H4 (cell line): Measurements from ENCODE around the gene NDUFS7. TPM values are rescaled to one million over a fixed set of nuclear protein-coding genes. Genes with fewer than 3 reads are reported as not detected.
A peak's percentile ranks its signal among the peaks of the same experiment; 100 is the strongest.
"Not testable (repeated sequence)": the region's sequence is repeated elsewhere in the genome, so short reads cannot be mapped to it uniquely, and the experiment has no call there.

Experiments used
- DNase-seq: peaks from one replicate; pipeline ENCODE4 v3.0.0-alpha.2; 2015; ENCODE audit warnings: low spot score
- total RNA-seq: library from RNA; depleted of rRNA; stranded (reverse); fragments of >200 nt; shearing (Covaris generic); gene quantifications from 2 replicates; pipeline ENCODE4 v1.2.3, GENCODE V29; 2014; rRNA removed

NDUFS7 gene
- total RNA-seq, 1 experiment from 2014 or later: 67.9 TPM

GRCh38 chr19:1431759-1432506, 48.2 kb downstream of the NDUFS7 start:
- DNase-seq: no peak

- DNase-seq: no peak
Observed at GRCh38 chr19:1432507-1432887, 48.8 kb downstream of the NDUFS7 start.

DNA sequence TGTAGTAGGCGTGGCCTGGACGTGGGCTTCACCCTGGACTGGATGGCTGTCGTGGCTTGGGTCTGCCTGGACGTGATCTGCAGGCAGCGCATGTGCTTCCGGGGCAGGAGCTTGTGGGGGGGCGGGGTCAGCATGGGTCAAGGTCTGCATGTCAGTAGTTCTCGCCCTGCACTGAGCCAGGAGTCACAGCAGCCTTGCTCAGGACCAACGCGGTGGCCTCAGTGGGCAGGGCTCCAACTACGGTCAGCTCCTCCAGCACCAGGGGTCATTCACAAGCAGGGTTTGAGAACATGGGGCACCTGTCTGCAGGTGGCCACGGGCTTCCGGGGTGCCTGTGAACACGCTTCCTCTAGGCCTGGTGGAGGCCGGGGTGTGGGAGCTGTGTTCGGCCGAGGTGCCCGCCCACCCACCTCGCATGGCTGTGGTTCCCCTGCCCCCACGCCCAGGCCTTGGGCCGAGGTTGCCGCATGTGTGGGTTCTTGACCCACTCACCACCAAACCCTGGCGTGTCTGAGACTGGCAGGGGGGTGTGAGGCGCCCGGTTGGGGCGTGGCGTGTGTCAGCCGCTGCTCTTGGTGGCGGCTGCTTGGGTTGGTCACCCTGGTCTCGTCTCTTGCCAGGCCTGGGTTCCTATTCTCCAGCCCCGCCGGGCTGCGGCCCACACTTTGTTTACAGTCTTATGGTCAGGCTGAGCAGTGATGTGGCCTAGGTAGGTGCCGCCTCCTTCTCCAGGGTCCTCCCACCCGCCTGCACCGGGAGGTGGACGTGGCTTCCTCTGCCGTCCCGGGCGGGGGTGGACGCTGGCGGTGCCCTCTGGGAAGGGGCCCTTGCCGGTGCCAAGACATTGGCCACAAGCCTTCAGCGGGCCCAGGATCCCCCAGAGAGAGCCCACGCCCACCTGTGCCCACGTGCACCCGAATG, 49.7 kb downstream of the NDUFS7 start:
- no peak for DNase-seq

DNA sequence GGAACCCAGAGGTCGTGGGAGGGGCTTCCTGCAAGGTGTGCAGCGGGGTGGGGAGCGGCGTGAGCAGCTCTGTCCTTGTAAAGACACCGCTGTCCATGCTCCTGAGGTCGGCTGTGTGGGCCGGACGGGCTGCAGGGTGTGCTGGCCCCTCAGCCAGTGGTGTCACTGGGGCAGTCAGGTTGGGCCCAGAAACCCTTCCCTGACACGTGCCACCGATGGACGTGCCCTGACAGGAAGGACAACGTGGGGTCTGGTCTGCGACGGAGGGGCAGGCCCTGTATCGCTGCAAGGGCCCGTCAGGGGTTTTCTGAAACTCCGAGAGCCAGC, 50.3 kb downstream of the NDUFS7 start:
- no peak for DNase-seq

DNA sequence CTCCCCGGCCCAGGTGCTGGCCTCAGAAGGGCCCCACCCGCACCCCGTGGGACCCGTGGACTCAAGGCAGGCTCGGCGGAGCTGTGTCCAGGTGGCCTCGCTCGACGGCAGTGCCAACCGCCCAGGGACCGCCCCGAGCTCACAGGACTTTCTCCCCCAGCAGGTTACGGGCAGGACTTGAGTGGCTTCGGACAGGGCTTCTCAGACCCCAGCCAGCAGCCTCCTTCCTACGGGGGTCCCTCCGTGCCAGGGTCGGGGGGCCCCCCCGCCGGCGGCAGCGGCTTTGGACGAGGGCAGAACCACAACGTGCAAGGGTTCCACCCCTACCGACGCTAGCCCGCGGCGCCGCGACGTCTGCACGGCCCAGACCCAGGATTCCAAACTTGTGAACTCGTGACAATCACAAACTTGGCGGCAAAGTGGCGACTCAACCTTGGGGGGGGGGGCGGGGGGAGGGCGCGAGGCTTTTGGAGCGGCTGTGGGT, 50.9 kb downstream of the NDUFS7 start:
- no peak for DNase-seq

DNA sequence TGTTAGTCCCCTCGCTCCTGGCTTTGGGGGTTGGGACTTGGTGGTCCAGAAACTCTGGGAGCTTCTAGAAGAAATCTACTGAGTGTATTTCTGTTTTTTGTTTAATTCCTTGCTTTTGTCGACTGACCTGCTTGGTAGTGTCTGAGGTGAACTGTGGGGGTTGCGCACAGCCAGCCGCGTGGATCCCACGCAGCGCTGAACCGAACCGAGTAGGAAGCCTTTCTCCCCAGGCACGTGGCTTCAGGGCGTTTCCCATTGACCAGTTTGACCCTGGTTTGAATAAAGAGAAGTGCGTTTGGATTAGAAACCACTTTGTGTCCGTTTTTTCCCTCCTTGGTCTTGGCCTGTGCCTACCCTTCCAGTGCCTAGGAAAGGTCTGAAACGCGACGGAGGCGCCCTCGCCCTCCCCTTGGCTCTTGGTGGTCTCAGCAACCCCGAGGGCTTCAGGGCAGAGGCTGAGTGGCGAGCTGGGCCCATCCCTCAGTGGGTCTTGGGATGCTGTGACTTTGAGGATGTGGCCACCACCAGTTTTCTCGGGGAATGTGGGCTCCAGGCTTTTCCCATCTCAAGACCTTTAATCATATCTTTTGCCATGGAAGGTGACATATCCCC, 51.8 kb downstream of the NDUFS7 start:
- DNase-seq: no peak

DNA sequence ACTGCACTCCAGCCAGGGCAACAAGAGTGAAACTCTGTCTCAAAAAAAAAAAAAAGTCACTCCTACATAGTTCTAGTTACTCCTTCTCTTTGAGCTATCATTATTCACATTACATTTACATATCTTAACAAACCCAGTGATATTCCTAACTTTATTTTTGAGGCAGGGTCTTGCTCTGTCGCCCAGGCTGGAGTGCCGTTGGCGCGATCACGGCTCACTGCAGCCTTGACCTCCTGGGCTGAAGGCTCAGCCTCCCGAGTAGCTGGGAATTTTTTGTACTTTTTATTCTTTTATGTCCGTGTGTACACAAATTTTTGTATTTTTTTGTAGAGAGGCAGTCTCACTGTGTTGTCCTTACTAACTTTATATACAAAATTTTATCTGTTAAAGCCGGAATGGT, 53.9 kb downstream of the NDUFS7 start:
- DNase-seq: no peak

DNA sequence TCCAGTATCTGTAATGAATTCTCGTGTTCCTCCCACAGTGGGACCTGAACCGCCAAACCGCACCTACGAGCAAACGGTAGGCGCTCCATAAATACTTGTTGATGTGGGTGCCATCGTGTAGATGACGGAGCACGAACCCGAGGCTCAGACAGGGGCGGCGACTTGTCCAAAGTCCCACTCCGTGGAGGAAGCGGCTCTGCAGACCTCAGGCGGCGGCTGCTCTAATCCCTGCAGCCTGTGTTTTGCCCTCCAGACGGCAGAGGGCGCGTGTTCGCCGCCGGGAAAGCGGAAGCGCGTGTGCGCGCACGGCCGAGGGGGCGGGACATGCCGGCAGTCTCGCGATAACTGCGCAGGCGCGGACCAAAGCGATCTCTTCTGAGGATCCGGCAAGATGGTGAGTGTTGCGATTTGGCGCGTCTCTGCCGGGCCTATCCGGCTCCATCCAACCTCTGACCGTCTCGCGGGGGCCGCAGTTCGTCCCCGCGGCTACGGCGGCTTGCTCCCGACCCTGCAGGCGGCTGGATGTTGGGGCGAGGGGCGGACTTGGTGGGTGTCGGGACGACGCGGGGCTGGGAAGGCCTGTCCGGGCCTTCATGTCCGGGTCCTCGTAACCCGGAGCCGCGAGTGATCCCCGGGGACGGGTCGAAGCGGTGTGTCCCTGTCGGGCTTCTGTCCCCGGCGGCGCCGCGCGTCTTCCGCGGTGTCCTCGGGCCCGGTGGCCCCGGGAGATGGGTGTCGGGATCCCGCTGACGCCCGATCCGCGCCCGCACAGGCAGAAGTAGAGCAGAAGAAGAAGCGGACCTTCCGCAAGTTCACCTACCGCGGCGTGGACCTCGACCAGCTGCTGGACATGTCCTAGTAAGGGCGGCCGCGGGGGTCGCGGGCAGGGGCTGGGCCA, 54.6 kb downstream of the NDUFS7 start, which contains the start of gene RPS15:
Gene RPS15, plus strand, starts transcription at position 362 of the 898 bp plus-strand sequence. Its CDS starts 30 bp downstream, at position 392.
- DNase-seq: peak; percentile 83

DNA sequence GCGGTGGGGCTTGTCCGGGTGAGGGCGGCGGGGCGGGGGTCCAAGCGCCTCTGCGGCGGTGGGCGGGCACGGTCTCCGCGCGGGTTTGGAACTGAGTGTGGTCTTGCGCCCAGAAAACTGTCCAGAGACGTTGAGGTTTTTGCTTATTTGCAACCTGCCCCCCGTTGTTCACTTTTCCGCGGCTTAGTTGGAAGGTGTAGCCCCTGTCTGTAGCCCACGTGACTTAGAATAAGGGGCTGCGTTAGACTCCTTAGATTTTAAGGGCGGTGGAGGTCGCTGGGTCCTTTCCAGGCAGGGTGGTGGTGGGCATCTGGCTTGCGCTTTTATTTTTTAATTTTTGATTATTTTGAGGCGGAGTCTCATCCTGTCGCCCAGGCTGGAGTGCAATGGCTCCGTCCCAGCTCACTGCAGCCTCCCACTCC, 55.2 kb downstream of the NDUFS7 start:
- DNase-seq: no peak

GRCh38 chr19:1439525-1440417, 56.1 kb downstream of the NDUFS7 start:
- DNase-seq: not testable (repeated sequence)

DNA sequence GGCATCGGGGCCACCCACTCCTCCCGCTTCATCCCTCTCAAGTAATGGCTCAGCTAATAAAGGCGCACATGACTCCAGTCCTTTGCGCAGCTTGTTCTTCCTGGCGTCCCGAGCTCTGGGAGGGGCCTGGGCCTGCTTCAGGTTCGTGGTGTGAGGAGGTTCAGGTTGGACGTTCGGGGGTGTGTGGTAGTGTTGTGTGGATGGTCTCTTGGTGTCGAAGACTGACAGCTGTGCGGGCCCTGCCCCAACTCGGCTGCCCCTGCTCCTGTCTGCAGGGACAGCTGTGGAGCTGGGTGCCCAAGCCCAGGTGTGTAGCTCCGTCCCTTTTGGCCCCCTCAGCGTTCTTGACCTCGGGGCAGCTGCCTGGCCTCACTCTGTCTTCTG, 56.7 kb downstream of the NDUFS7 start:
- no peak for DNase-seq

- DNase-seq: no peak
Observed at GRCh38 chr19:1441022-1441426, 57.3 kb downstream of the NDUFS7 start.

GRCh38 chr19:1441677-1442438, 58.2 kb downstream of the NDUFS7 start:
- no peak for DNase-seq

Other genes with a start within 250 kb of the NDUFS7 start
- 8.6 and 14.8 TPM in 2 replicates for gene SBNO2, start 209.6 kb upstream of the NDUFS7 start, total RNA-seq
- gene STK11, start 178.1 kb upstream of the NDUFS7 start, total RNA-seq: 17.4 and 28.7 TPM in 2 replicates
- gene CBARP, start 145.9 kb upstream of the NDUFS7 start, total RNA-seq: 0.37 and 1.2 TPM in 2 replicates
- gene ATP5F1D, start 142.2 kb upstream of the NDUFS7 start, total RNA-seq: 34.9 and 37.0 TPM in 2 replicates
- 2.4 and 4.2 TPM in 2 replicates for gene MIDN, start 135.3 kb upstream of the NDUFS7 start, total RNA-seq
- gene CIRBP, start 114.6 kb upstream of the NDUFS7 start, total RNA-seq: 196 and 197 TPM in 2 replicates
- 49.8 and 59.5 TPM in 2 replicates for gene FAM174C, start 108.4 kb upstream of the NDUFS7 start, total RNA-seq
- gene EFNA2, start 98.0 kb upstream of the NDUFS7 start, total RNA-seq: 1.0 and 3.3 TPM in 2 replicates
- 15.5 and 18.9 TPM in 2 replicates for gene GAMT, start 17.6 kb downstream of the NDUFS7 start, total RNA-seq
- gene DAZAP1, start 23.7 kb downstream of the NDUFS7 start, total RNA-seq: 47.6 and 59.4 TPM in 2 replicates
- gene RPS15, start 54.5 kb downstream of the NDUFS7 start, total RNA-seq: 1,025 and 1,178 TPM in 2 replicates
- gene APC2, start 66.2 kb downstream of the NDUFS7 start, total RNA-seq: 0.02 and 1.5 TPM in 2 replicates
- gene C19orf25, start 95.3 kb downstream of the NDUFS7 start, total RNA-seq: 7.9 and 10.5 TPM in 2 replicates
- gene PCSK4, start 106.4 kb downstream of the NDUFS7 start, total RNA-seq: 0.31 TPM in 1 of 2 replicates, not detected in the other
- 0.92 and 1.2 TPM in 2 replicates for gene REEP6, start 107.3 kb downstream of the NDUFS7 start, total RNA-seq
- gene ADAMTSL5, start 129.1 kb downstream of the NDUFS7 start, total RNA-seq: 0.72 and 1.8 TPM in 2 replicates
- gene PLK5, start 140.2 kb downstream of the NDUFS7 start, total RNA-seq: not detected in 2 replicates
- 5.7 and 10.6 TPM in 2 replicates for gene MEX3D, start 184.4 kb downstream of the NDUFS7 start, total RNA-seq
- 45.8 and 64.9 TPM in 2 replicates for gene MBD3, start 209.0 kb downstream of the NDUFS7 start, total RNA-seq
- gene UQCR11, start 221.6 kb downstream of the NDUFS7 start, total RNA-seq: 42.2 and 49.7 TPM in 2 replicates